ENCODE results near the gene RUVBL1.

DNA sequence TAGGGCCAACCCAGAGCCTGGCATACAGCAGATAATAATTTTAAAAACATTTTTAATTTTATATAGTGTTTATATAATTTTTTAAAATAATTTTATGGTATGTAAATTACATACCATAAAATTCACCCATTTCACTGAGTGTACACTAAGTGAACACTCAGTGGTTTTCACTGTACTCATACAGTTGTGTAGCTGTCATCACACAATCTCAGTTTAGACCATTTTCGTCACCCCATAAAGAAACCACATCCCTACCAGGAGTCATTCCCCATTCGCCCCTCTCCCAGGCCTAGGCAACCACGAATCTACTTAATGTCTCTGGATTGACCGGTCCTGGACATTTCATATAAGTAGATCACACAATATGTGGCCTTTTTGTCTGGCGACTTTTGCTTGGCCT is 39.8 kb upstream of the RUVBL1 start:
- no peak for TF ChIP-seq POLR2AphosphoS5 (IDR thresholded peaks at IDR 0.05)
- TF ChIP-seq, protein P1, sequence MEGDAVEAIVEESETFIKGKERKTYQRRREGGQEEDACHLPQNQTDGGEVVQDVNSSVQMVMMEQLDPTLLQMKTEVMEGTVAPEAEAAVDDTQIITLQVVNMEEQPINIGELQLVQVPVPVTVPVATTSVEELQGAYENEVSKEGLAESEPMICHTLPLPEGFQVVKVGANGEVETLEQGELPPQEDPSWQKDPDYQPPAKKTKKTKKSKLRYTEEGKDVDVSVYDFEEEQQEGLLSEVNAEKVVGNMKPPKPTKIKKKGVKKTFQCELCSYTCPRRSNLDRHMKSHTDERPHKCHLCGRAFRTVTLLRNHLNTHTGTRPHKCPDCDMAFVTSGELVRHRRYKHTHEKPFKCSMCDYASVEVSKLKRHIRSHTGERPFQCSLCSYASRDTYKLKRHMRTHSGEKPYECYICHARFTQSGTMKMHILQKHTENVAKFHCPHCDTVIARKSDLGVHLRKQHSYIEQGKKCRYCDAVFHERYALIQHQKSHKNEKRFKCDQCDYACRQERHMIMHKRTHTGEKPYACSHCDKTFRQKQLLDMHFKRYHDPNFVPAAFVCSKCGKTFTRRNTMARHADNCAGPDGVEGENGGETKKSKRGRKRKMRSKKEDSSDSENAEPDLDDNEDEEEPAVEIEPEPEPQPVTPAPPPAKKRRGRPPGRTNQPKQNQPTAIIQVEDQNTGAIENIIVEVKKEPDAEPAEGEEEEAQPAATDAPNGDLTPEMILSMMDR (IDR thresholded peaks at IDR 0.05), result no peak

Data from stomach (tissue), 4 donors.